SK-N-DZ (cell line): ENCODE results near the gene IPCEF1.

Source experiments
- DNase-seq: peaks from one replicate; pipeline ENCODE4 v3.0.0-alpha.2; 2015; ENCODE audit warnings: low spot score

IPCEF1 gene

DNA sequence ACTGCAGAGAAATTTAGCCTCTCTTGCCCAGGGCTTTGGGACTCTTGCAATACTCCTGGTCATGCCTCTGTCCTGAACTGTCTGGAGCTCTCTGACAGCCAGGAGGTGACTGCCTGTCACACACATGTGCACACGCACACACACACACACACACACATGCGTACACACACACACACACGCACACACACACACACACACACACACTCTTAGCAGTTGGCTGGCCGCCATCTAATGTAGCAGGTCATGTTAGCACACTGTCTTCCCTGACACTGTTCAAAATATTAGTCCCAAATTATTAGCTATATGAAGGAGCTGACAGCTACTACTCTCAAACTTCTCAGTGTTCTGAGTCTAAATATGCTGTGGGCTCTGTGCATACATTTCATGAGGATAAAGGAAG, 60.9 kb downstream of the IPCEF1 start:
- DNase-seq: no peak

GRCh38 chr6:154292855-154293519, 63.6 kb downstream of the IPCEF1 start:
- DNase-seq: no peak

DNA sequence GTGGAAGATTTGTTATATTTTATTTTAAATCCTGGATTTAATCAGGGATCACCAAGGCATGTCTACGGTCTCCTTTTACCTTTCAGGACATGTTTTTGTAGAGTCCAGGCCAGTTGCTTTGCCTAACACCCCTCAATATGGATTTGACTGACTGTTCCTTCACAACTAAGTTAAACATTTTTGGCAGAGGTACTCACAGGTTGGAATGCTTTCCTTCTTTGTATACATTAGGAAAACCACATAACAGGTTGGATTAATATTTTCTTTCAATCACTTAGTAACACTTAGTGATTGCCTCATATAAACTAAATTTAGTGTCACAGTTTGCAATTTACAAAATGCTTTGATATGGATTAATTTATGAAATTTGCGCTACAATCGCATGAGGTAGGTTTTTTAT, 64.5 kb downstream of the IPCEF1 start:
- no peak for DNase-seq

DNA sequence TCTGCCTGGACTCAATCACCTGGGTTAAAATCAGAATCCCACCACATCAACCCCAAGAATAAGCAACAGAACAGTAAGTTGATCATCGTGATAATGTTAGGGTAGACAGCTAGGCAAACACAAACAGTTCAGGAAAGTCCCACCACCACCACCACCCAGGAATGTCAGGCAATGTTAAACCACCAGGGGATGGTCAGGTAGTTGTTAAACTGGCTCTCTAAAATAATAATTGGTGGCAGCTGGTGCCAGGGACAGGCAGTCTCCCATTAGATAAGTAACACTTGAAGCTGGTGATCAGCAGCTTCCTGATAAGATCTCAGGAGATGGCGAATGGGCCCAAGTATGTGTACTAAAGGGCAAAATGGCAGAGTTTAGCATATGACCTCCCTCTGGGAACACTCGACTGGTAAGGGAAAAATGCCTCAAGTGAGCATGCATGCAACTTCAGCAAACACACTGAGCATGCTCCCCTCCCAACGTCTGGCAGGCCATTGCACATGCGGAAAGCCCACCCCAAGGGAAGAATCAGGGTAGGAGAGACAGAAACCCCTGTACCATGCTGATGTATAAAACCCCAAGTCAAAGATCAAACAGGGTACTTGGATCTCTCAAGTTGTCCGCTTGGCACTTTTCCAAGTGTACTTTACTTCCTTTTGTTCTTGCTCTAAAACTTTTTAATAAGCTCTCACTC, 66.6 kb downstream of the IPCEF1 start:
- DNase-seq: no peak

DNA sequence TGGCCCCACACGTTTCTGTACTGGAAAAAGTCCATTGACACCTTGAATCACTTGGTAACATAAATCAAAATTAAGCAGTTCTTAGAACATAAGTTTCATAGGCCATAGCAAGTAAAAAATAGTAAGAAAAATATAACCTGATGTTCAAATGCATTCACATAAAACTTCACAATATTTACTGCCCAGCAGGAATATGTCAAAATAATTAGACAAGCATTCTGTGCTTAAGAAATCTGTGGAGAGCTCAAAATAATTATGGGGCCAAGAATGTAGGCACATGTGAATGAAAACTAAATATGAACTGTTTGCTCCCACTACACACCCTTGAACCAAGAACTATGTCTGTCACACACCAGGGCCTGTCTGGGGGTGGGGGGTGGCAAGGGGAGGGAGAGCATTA, 70.8 kb downstream of the IPCEF1 start:
- DNase-seq: no peak

DNA sequence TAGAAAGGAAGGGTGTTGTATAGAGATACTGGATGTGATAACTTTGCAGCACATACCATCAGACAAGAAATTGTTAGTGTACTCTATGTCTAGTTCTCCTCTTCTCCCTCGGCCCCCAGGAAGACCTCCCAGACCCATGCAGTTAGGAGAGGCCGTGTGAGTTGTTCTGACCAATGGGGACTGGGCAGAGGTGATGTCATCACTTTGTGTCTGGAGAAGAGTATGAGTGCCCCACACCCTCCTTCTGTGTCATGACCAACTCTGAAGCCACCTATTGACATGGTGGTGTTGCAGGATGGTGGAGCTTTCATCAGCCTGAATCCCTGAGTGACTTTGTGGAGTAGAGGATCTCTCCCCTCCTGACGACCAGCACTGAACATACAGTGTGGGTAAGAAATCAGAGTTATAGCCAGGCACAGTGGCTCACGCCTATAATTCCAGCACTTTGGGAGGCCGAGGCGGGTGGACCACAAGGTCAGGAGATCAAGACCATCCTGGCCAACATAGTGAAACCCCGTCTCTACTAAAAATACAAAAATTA, 72.2 kb downstream of the IPCEF1 start:
- no peak for DNase-seq

DNA sequence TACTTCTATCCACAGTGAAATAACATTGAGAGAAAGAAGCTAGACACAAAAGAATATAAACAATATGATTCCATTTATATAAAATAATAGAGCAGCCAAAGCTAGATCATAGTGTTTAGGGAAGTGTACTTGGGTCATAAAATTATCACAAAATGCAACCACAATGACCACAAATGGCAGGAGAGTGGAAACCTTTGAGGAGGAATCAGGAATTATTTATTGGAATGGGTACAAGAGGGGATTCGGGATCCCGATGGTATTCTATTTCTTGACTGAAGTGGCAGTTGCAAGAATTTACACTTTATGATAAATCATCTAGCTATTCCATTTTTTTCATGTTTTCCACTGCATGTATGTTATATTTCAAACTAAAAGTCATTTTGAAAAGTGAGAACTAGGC, 76.1 kb downstream of the IPCEF1 start:
- DNase-seq: no peak

- DNase-seq: no peak
Measured at GRCh38 chr6:154277629-154278017, 79.0 kb downstream of the IPCEF1 start.

GRCh38 chr6:154276810-154277628, 79.6 kb downstream of the IPCEF1 start:
- peak; percentile 11 for DNase-seq

- no peak for DNase-seq
Measured at GRCh38 chr6:154274168-154274567, 82.4 kb downstream of the IPCEF1 start.

DNA sequence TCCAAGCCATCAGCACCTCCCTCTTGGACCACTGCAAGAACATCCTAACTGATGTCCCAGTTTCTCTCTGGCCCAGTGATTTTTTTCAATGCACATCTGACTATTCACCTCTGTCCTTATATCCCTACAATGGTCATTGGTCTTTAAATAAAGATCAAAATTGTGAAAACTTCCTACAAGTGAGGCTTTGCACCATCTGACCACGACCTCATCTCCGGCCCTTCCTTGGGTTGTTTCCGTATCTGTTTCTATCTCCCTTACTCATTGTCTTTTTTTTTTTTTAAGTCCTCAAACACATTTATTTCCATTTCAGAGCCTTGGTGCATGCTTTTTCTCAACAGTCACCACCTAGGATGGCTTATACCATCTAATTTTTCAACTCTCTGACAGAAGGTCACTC, 88.1 kb downstream of the IPCEF1 start:
- DNase-seq: no peak

DNA sequence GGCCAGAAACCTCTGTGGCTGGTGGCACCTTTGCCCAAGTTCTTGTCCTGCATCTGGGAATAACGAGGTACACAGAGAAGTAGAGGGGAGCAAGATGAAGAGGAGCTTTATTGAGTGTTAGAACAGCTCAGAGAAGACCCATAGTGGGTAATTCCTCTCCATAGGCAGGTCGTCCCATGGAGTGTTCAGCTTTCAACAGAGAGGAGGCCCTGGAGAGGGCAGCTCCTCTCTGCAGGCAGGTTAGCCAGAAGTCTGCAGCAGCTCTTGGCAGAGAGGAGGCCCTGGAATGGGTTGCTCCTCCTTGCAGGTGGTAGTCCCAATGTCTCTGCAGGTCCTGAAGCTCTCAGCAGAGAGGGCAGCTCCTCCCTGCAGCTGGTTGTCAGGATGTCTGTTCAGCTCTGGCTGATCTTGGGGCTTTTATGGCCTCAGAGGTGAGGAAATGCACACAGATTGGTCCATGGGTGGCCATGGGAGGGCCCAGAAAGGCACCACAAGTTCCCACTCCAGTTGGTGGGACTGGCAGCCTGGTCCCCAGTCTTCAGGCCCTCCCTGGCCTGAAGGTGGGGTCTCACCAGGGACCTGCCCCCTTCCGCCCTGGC, 89.0 kb downstream of the IPCEF1 start:
- DNase-seq: no peak

DNA sequence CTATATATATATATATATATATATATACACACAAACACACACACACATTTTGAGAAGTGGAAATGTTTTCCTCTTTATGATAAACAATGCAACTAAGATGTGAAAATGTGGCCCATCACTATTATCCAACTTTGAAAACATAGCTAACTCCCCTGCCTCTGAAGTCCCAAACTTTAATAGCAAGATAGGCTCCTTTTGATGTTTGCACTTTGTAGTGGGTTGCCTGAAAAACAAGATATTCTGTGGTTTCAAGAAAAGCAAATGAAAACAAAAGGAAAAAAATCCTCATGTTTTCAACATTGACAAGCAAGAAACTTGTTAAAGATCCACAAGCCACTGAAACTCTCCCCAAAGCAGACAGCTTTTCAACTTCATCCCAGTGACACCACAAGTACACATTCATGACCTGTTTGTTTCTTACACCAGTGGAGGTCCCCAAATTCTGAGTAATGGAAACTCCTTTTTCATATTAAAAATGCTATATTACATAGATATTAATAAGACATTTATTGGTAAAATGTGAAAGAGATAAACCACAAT, 90.0 kb downstream of the IPCEF1 start:
- no peak for DNase-seq

- no peak for DNase-seq
Measured at GRCh38 chr6:154261688-154262397, 94.8 kb downstream of the IPCEF1 start.

DNA sequence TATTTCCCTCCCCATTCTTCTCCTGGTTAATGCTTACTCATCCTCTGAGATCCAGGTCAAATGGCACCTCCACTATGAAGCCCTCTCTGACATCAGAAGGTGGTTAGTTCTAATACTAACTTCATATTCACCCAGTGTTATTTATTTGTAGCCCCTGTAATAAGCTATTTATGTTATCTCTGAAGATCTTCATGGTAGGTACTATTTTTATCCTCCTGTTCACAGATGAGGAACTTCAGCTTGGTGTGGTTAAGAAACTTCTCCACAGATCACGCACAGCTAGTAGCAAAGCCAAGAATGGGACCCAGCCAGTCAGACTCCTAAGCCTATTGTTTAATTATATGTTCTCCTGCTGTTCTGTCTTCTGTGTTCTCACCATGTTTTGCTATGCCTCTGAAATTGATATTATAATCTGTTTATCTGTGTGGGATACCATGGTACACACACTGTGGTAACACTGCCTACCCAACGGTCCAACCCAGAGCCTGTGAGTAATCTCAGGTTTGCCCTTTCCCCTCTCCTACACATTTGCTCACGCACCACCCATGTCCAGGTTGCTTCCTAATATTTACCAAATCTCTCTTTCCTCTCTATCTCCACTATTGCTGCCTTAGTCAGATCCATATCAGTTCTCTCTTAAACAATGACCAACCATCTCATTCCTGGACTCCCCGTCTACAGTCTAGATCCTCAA, 98.4 kb downstream of the IPCEF1 start:
- no peak for DNase-seq

DNA sequence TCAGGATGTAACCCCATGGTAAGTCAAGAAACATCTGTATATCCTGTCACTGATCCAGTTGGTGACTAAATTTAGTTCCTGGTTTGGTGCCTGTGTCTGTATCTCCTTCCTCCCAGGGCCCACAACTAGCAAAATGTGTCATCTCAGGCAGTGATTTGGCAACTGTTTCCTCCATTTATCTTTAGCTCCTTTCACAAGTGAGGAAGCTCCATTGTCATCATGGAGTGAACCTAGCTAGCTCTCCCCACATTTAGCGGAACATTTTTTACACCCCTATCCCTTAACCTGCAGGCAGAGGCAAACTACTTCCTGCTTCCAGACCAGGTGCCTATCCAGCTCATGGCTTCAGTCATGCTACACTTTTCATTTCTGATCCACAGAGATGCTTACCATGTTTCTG, 99.5 kb downstream of the IPCEF1 start:
- DNase-seq: no peak

DNA sequence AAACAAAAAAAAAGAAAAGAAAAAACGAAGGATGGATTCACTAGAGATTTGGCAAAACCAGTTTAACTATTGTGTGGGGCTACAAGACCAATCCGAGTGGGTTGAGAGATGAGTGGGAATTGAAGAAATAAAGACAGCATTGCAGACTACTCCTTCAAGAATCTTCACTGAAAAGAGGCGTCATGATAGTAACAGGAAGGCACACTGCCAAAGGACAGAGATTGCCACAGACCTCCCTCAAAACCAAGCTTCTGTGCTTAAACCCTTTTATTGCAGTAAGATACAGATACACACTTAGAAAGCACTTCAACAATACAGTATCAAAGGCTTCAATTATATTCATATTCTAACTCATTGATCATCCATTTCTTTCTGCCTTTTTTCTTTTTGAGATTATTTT, 103.9 kb downstream of the IPCEF1 start:
- DNase-seq: no peak

- DNase-seq: no peak
Measured at GRCh38 chr6:154251116-154251515, 105.5 kb downstream of the IPCEF1 start.

DNA sequence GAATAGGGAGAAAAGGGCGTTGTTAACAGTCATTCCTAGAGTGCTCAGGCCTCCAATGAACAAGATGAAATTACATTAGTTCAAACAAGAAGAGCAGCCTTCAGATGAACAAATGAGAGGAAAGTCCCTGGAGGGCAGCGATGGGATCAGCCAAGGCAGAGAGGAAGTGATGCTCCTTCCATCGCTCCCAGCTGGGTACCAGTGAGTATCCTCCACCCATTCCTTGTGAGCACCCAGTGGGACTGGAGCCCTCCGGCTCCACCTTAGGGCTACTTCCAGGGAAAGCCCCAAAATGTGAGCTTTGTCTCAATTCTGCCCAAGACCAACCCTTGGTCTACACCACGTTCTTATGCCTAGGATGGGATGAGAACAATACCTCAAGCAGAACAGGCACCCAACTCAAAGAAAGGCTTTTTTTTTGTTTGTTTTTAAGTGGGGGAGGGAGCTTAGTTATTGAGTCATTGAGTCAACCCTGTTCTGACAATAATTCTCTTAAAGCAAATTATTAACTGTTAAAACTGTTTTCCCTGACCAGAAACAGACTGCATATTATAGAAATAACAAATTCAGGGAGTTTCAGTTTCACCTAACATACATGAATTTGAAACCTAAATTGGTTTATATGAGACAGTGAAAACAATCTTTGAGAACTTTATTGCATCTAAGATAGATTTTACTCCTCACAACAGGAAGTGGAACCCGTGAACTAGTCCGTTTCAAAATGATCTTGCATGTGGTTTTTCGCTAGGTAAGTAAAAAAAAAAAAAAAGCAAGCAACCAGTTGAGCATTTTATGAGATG, 106.9 kb downstream of the IPCEF1 start:
- DNase-seq: no peak
